ENCODE measurements around the gene AVEN.

The AVEN gene

DNA sequence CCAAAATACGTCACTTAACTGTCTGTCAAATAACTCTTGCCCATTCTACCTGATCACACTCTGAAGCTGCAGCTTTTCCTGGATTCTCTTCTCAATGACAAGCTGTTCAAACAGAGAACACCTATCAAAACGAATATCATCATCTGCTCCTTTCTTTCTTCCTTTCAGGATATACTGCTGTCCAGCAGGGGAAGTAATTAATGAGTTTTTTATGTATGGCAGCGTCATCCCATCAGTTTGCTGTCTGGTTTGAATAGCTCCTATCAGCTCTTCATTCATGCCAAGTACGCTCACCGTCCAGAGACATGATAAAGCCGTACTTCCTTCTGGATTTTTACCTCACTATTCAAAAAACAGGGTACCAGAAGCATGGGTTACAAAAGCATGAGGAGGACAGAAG lies 70.8 kb downstream of the AVEN start, which contains the start of gene CHRM5:
CHRM5 (plus strand) TSS at position 274 of the 400 bp plus-strand sequence. CDS start 94,221 bp downstream, outside the sequence.
- Histone ChIP-seq H3K79me2 (peaks cover 4% of the 10 kb centered on the region), H3K4me3 (ENCODE audit: low read depth, low read length) (no peak within 1 kb of the TSS), H3K9me3 (ENCODE audit: control insufficient read depth, low read length) (no peaks in the 10 kb centered on the region), H3K27me3 (ENCODE audit: control insufficient read depth, insufficient read depth, low read length) (no peaks in the 10 kb centered on the region), H3K9ac (no peak within 1 kb of the TSS), H3K36me3 (ENCODE audit: control insufficient read depth, insufficient read depth, low read length) (no peaks in the 10 kb centered on the region), H3K4me1 (no peaks in the 10 kb centered on the region), H2AFZ (no peak within 1 kb of the TSS), H3K4me2 (ENCODE audit: low read length) (no peak within 1 kb of the TSS), H3K27ac (no peak within 1 kb of the TSS)
- TF ChIP-seq, protein P1, sequence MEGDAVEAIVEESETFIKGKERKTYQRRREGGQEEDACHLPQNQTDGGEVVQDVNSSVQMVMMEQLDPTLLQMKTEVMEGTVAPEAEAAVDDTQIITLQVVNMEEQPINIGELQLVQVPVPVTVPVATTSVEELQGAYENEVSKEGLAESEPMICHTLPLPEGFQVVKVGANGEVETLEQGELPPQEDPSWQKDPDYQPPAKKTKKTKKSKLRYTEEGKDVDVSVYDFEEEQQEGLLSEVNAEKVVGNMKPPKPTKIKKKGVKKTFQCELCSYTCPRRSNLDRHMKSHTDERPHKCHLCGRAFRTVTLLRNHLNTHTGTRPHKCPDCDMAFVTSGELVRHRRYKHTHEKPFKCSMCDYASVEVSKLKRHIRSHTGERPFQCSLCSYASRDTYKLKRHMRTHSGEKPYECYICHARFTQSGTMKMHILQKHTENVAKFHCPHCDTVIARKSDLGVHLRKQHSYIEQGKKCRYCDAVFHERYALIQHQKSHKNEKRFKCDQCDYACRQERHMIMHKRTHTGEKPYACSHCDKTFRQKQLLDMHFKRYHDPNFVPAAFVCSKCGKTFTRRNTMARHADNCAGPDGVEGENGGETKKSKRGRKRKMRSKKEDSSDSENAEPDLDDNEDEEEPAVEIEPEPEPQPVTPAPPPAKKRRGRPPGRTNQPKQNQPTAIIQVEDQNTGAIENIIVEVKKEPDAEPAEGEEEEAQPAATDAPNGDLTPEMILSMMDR (IDR thresholded peaks at IDR 0.05): no peak

DNA sequence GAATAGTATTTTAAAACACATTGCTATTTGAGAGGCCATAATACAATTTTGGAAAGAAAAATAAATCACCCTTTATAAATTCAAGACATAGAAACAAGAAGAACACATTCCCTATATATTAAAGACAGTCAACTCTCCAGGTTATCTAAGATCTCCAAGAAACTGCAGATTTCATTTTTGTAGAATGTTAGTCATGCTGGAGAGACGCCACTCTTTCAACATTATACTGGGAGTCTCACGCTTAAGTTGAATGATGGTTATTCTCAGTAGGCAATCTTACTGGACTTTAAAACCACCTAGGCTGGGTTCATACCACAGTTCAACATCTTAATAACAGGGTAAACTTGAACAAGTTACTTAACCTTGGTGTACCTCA lies 74.4 kb downstream of the AVEN start:
- no peak overlapping the region for H3K9ac ChIP-seq
- no peaks in the 10 kb centered on the region for H3K36me3 ChIP-seq (ENCODE audit: control insufficient read depth, insufficient read depth, low read length)
- H3K4me3 ChIP-seq (ENCODE audit: low read depth, low read length): no peak overlapping the region
- no peak overlapping the region for H2AFZ ChIP-seq
- peaks cover 6% of the 10 kb centered on the region for H3K79me2 ChIP-seq
- H3K27ac ChIP-seq: no peak overlapping the region
- H3K9me3 ChIP-seq (ENCODE audit: control insufficient read depth, low read length): no peaks in the 10 kb centered on the region
- TF ChIP-seq, protein P1 (IDR thresholded peaks at IDR 0.05): no peak
- H3K4me1 ChIP-seq: no peaks in the 10 kb centered on the region
- no peaks in the 10 kb centered on the region for H3K27me3 ChIP-seq (ENCODE audit: control insufficient read depth, insufficient read depth, low read length)
- H3K4me2 ChIP-seq (ENCODE audit: low read length): no peak overlapping the region

DNA sequence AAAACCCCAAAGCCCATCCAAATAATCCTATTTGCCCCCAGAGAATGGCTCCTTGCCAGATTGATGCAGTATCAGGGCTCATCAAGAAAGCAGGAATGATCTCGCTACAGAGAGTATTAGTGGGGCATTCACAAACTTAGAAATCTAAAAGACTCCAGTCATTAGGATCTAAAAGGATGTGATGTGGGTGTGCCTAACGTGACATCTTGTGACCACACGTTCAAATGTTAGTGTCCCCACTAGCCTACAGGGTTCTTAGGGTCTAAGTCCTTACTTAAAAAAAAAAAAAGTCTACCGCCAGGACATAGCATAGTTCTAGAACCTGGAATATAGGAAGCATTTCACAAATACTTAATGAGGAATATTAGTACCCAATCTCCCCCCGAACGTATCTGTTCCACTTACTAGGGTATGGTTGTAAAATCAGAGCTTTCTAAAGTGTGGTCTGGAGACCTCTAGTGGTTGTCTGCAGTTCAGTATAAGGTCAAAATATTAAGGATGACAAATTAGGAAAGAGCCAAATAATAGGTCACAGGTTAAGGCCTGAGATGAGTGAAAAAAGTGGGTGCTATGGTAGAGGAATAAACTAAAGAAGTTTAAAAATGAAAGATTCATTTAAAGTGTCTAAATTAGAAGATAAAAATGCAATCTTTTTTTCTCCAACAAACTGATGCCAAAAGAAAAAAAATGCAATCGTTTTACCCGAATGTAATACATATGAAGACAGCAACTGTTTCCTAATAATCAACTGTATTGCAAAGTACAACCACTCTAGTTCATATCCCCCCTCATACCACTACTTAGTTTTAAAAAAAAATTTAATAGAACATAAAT lies 75.0 kb downstream of the AVEN start:
- Histone ChIP-seq H3K4me2 (ENCODE audit: low read length) (no peak overlapping the region), H3K79me2 (peaks cover 6% of the 10 kb centered on the region), H3K36me3 (ENCODE audit: control insufficient read depth, insufficient read depth, low read length) (no peaks in the 10 kb centered on the region), H3K4me3 (ENCODE audit: low read depth, low read length) (no peak overlapping the region), H3K9me3 (ENCODE audit: control insufficient read depth, low read length) (no peaks in the 10 kb centered on the region), H2AFZ (no peak overlapping the region), H3K27ac (no peak overlapping the region), H3K9ac (no peak overlapping the region), H3K27me3 (ENCODE audit: control insufficient read depth, insufficient read depth, low read length) (no peaks in the 10 kb centered on the region), H3K4me1 (no peaks in the 10 kb centered on the region)
- TF ChIP-seq, protein P1 (IDR thresholded peaks at IDR 0.05): peak; percentile 46

GRCh38 chr15:33960549-33960935 lies 78.5 kb downstream of the AVEN start:
- no peak overlapping the region for H3K9ac ChIP-seq
- H2AFZ ChIP-seq: no peak overlapping the region
- H3K4me1 ChIP-seq: no peaks in the 10 kb centered on the region
- TF ChIP-seq, protein P1 (IDR thresholded peaks at IDR 0.05): no peak
- no peaks in the 10 kb centered on the region for H3K9me3 ChIP-seq (ENCODE audit: control insufficient read depth, low read length)
- no peaks in the 10 kb centered on the region for H3K36me3 ChIP-seq (ENCODE audit: control insufficient read depth, insufficient read depth, low read length)
- no peak overlapping the region for H3K4me2 ChIP-seq (ENCODE audit: low read length)
- no peak overlapping the region for H3K4me3 ChIP-seq (ENCODE audit: low read depth, low read length)
- H3K79me2 ChIP-seq: peaks cover 6% of the 10 kb centered on the region
- no peak overlapping the region for H3K27ac ChIP-seq
- H3K27me3 ChIP-seq (ENCODE audit: control insufficient read depth, insufficient read depth, low read length): no peaks in the 10 kb centered on the region

Data from parathyroid adenoma (tissue), 2 donors.